Measurements from ENCODE around the gene ZNF362.
"Not testable (repeated sequence)": the region's sequence is repeated elsewhere in the genome, so short reads cannot be mapped to it uniquely, and the experiment has no call there.

ZNF362 gene

DNA sequence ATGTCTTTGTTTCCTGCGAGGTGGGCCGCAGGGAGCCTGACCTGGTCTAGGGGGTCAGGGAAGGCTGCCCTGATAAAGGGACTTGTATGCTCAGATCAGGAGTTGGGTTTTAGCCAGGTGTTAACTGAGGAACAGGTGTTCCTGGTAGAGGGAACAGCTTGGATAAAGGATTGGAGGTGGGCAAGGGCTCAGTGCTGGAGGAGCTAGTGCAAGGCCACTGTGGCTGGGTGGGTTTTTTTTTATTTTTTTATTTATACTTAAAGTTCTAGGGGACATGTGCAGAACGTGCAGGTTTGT is 33.5 kb downstream of the ZNF362 start:
- DNase-seq, result no peak

DNA sequence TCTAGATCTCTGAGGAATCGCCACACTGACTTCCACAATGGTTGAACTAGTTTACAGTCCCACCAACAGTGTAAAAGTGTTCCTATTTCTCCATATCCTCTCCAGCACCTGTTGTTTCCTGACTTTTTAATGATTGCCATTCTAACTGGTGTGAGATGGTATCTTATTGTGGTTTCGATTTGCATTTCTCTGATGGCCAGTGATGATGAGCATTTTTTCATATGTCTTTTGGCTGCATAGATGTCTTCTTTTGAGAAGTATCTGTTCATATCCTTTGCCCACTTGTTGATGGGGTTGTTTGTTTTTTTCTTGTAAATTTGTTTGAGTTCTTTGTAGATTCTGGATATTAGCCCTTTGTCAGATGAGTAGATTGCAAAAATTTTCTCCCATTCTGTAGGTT is 34.3 kb downstream of the ZNF362 start:
- DNase-seq, result not testable (repeated sequence)

GRCh38 chr1:33292726-33293340 is 36.5 kb downstream of the ZNF362 start:
- DNase-seq, result no peak

DNA sequence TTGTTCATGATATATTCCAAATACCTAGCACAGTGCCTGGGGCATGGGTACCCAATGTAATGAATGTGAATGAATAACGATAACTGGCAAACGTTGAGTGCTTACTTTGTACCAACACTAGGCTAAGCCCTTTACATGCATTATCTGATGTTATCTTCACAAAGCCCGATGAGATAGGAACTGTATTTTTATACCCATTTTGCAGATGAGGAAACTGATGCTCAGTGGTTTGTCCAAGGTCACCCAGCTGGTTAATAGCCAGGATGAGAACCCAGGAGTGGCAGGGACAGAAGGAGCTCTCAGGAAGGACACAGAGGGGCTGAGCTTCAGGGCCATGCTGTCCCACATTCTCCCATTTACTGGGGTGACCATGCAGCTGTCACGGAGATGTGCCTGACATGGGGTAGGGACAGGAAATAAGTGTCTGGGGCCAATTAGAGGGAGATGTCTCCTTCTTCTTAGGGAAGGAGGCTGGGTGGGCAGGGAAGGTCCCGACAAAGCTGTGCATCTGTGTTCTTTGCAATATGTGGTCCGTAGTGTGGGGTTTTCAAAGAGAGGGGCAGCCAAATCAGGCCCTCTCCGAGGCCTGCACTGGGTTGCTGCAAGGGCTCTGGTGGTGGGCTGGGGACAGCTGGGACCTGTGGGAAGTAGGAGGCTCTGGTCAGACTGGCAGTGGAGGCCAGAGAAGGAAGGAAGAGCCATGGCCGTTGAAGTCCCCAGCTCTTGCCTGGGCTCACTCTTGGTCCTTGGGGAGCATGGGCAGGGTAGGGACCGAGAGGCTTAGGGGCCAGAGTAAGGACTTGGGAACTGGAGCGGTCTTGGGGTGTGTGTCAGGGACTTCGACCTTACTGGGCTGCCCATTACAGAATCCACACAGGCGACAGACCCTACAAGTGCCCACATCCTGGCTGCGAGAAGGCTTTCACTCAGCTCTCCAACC is 38.0 kb downstream of the ZNF362 start:
- no peak for DNase-seq

DNA sequence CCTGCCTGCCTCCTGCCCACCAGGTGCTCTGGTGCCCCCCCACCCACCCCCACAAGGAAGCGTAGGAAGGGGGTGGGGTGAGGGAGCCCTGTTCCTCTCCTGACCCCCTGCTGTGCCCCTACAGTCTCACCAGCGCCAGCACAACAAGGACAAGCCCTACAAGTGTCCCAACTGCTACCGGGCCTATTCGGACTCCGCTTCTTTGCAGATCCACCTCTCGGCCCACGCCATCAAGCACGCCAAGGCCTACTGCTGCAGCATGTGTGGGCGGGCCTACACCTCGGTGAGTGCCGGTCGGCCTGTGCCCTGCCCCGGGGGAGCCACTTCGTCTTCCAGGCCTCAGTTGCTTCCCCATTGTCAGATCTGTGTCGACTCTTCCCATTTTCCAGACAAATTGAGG is 38.7 kb downstream of the ZNF362 start:
- DNase-seq, result no peak

GRCh38 chr1:33295450-33296081 is 39.3 kb downstream of the ZNF362 start:
- DNase-seq, result peak; percentile 87

GRCh38 chr1:33296082-33296458 is 39.8 kb downstream of the ZNF362 start:
- no peak for DNase-seq

- DNase-seq, result no peak
Observed at GRCh38 chr1:33296824-33297223, 40.5 kb downstream of the ZNF362 start.

DNA sequence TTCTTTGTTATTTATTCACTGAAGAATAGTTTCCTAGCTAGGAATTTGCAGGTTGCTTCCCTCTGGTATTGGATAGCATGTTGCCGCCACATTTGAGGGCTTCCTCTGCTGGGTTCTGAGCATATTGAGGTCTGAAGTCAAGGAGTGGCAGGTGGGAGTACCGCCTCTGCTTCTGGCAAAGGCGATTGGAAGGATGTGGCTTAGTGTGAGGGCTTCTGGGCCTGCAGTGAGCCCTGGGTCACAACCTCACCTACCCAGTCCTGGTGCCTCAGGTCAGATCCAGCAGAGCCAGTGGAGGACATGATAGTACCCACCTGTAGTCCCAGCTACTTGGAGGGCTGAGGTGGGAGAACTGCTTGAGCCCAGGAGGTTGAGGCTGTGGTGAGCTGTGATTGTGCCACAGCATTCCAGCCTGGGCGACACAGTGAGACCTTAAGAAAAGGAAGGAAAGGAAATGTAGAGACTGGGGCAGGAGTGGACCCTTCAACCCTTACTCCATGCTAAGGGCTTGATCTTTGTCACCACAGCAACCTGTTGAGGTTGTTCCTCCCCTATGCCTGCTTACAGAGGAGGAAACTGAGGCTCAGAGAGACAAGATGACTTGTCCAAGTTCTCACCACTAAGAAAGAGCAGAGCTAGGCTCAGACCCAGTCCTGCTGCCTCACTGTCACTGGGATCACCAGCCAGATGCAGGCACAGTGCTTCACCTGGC is 41.8 kb downstream of the ZNF362 start:
- no peak for DNase-seq

DNA sequence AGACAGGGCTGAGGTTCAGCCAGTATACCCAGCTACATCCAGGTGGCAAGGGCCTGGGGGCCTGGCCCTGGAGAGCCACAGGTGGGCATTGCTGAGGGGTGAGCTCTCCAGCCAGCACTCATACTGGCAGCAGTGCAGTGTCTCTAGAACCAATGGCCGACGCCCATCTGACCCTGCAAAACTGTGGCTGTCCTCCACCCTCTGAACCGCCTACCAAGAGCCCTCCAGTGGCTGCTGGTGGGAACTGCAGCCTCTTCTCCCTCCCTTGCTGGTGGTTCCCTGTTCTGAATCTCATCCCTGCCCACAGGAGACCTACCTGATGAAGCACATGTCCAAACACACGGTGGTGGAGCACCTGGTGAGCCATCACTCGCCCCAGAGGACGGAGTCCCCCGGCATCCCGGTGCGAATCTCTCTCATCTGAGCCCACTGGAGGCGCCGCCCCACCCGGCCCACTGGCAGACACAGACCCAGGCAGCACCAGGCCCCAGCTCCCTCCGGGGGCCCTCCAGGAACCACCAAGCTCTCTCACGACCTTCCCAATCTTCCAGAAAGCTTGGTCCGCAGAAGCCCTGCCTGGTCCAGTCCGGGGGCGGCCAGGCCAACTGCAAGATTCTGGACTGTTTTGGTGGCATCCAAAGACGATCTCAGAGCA is 42.5 kb downstream of the ZNF362 start:
- DNase-seq, result peak; percentile 52

- no peak for DNase-seq
Observed at GRCh38 chr1:33299461-33300155, 43.3 kb downstream of the ZNF362 start.

DNA sequence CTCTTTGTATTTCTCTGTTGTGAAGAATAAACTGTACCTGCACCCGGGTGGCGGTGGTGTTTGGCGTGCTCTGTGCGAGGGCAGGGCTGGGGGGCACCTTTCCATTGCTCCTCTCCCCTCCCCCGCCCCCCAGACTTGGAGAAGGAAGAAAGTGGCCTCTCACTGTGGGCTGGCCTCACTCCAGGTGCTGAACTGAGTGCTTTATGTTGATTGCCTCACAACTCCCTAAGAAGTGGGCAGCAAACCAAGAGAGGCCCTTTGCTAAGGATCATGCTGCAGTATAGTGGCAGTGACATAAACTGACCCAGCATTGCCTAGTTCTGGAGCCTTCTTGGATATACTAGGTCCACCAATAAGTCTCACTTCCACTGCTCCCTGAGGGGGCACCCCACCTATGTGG is 44.4 kb downstream of the ZNF362 start:
- no peak for DNase-seq

- no peak for DNase-seq
Observed at GRCh38 chr1:33301273-33301984, 45.1 kb downstream of the ZNF362 start.

GRCh38 chr1:33302325-33302724 is 46.0 kb downstream of the ZNF362 start:
- no peak for DNase-seq

DNA sequence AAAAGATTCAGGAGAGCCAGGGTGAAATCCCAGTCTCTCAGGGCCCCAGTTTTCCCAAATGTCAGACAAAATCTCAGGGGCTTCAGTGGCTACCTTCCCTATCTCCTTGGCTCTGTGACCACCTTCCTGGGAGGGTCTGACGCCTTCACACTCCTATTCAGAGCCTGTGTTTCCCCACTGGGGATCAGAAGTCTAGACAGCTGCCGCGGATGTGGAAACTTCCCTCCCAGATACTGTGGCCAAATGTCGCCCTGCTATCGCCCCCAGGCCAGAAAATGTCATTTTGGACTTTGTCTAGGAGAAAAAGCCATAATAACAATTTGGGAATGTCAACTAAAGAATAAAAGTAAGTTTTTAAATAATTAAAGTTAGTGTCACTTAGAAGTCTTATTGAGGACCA is 48.7 kb downstream of the ZNF362 start:
- no peak for DNase-seq

GRCh38 chr1:33305816-33306652 is 49.7 kb downstream of the ZNF362 start:
- DNase-seq, result no peak

- no peak for DNase-seq
Observed at GRCh38 chr1:33306653-33307493, 50.6 kb downstream of the ZNF362 start.

DNA sequence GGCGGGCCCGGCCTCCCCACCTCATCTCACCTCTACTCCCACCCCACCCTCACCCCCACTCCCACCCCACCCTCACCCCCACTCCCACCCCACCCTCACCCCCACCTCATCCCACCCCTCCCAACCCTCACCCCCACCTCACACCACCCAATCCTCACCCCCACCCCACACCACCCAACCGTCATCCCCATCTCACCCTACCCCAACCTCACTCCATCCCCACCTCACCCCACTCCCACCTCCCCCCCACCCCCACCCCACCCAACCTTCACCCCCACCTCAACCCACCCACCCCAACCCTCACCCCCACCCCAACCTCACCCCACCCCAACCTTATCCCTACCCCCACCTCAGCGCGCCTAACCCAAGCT is 51.2 kb downstream of the ZNF362 start:
- no peak for DNase-seq

- not testable (repeated sequence) for DNase-seq
Observed at GRCh38 chr1:33309351-33309750, 53.1 kb downstream of the ZNF362 start.

- DNase-seq, result no peak
Observed at GRCh38 chr1:33310702-33311101, 54.4 kb downstream of the ZNF362 start.

Data from activated CD4-positive, alpha-beta T cell treated with anti-CD3 and anti-CD28 coated beads, Interleukin-2, amount 50 U/mL, for 1 hour (primary cell).